ENCODE data around the gene CYTH1.
A peak's percentile ranks its signal among the peaks of the same experiment; 100 is the strongest.

The CYTH1 gene

DNA sequence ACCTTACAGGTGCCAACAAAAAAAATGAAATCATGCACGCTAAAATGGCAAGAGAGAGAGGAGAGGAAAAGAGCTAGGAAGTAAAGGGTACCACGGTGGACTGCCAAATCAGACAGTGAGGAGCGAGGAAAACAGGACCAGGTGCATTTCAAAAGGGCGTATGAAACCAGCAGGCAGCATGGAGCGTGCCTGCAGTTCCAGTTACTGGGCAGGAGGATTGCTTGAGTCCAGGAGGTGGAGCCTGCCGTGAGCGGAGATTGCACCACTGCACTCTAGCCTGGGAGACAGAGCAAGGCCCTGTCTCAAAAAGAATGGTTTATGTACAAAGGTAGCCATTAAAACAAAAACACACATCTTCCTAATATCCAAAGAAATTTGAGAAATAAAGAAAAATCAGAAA is 42.2 kb upstream of the CYTH1 start:
- ChIA-PET CTCF (no interaction called here), POLR2A (no interaction called here)
- Histone ChIP-seq H3K9me3 (ENCODE audit: control insufficient read depth, insufficient read depth, low read depth, low read length) (no peaks in the 10 kb centered on the region), H3K4me3 (ENCODE audit: low read depth, low read length) (no peak overlapping the region), H3K27ac (ENCODE audit: extremely low read depth, low read depth, low read length) (no peak overlapping the region), H3K4me1 (ENCODE audit: control insufficient read depth, insufficient read depth, low read length) (no peaks in the 10 kb centered on the region), H3K36me3 (ENCODE audit: control insufficient read depth in 2 of 2, insufficient read depth in 1 of 2, low read length in 2 of 2) (peaks cover 44 to 97% of the 10 kb centered on the region in 2 experiments)
- TF ChIP-seq, protein P1, sequence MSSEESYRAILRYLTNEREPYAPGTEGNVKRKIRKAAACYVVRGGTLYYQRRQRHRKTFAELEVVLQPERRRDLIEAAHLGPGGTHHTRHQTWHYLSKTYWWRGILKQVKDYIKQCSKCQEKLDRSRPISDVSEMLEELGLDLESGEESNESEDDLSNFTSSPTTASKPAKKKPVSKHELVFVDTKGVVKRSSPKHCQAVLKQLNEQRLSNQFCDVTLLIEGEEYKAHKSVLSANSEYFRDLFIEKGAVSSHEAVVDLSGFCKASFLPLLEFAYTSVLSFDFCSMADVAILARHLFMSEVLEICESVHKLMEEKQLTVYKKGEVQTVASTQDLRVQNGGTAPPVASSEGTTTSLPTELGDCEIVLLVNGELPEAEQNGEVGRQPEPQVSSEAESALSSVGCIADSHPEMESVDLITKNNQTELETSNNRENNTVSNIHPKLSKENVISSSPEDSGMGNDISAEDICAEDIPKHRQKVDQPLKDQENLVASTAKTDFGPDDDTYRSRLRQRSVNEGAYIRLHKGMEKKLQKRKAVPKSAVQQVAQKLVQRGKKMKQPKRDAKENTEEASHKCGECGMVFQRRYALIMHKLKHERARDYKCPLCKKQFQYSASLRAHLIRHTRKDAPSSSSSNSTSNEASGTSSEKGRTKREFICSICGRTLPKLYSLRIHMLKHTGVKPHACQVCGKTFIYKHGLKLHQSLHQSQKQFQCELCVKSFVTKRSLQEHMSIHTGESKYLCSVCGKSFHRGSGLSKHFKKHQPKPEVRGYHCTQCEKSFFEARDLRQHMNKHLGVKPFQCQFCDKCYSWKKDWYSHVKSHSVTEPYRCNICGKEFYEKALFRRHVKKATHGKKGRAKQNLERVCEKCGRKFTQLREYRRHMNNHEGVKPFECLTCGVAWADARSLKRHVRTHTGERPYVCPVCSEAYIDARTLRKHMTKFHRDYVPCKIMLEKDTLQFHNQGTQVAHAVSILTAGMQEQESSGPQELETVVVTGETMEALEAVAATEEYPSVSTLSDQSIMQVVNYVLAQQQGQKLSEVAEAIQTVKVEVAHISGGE (tag by site-specific recombination; conservative IDR thresholded peaks at IDR 0.05; ENCODE audit: low read depth): no peak
- TF ChIP-seq ZNF202 (tag by site-specific recombination; IDR thresholded peaks at IDR 0.05; ENCODE audit: borderline replicate concordance): no peak
- no peak for TF ChIP-seq ZBTB1 (tag by site-specific recombination; IDR thresholded peaks at IDR 0.05)

DNA sequence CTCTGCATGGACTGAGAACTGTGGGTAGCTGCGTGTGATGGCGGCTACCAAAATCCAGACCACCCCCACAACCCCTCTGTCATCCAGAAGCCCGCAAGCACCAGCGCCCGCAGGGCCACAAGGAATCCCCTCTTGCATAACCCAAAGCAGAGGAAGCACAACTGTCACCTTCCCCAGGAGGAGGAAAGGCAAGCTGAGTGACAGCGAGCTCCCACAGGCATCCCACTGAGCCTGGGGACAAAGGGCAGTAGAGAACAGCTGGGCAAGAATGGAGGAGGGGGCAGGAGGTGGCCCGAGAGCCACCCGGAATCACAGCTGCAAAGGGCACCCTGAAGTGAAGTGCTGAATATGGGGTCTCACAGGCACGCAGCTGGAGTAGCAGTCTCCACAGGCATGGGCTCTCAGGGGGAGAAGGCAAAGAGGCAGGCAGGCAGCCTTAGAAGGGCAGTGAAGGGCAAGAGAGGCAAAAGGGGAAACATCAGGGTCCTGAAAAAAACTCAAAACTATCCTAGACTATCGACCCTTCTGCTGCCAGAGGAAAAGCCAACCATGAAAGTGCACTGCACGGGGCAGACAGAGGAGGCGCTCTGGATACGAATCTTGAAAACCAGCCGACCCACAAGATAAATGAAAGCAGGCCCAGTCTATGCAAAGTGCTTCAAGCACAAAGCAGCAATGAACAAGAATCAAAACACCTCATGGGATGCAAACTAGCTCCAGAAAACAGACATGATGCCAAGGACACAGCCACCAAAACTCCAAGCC is 41.4 kb upstream of the CYTH1 start:
- H3K27ac ChIP-seq (ENCODE audit: extremely low read depth, low read depth, low read length): no peak overlapping the region
- TF ChIP-seq, protein P2, sequence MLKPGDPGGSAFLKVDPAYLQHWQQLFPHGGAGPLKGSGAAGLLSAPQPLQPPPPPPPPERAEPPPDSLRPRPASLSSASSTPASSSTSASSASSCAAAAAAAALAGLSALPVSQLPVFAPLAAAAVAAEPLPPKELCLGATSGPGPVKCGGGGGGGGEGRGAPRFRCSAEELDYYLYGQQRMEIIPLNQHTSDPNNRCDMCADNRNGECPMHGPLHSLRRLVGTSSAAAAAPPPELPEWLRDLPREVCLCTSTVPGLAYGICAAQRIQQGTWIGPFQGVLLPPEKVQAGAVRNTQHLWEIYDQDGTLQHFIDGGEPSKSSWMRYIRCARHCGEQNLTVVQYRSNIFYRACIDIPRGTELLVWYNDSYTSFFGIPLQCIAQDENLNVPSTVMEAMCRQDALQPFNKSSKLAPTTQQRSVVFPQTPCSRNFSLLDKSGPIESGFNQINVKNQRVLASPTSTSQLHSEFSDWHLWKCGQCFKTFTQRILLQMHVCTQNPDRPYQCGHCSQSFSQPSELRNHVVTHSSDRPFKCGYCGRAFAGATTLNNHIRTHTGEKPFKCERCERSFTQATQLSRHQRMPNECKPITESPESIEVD (tag by site-specific recombination; IDR thresholded peaks at IDR 0.05): no peak
- TF ChIP-seq ZIC2 (tag by site-specific recombination; IDR thresholded peaks at IDR 0.05): peak; percentile 93
- no peaks in the 10 kb centered on the region for H3K4me1 ChIP-seq (ENCODE audit: control insufficient read depth, insufficient read depth, low read length)
- ChIA-PET CTCF (interaction anchor here (0.6 kb wide), 1 partner anchor 8 kb away, joined by 3 read pairs; no protein-coding TSS in a partner anchor), POLR2A (no interaction called here)
- H3K36me3 ChIP-seq (ENCODE audit: control insufficient read depth in 2 of 2, insufficient read depth in 1 of 2, low read length in 2 of 2): peaks cover 52 to 97% of the 10 kb centered on the region in 2 experiments
- no peak overlapping the region for H3K4me3 ChIP-seq (ENCODE audit: low read depth, low read length)
- no peaks in the 10 kb centered on the region for H3K9me3 ChIP-seq (ENCODE audit: control insufficient read depth, insufficient read depth, low read depth, low read length)

DNA sequence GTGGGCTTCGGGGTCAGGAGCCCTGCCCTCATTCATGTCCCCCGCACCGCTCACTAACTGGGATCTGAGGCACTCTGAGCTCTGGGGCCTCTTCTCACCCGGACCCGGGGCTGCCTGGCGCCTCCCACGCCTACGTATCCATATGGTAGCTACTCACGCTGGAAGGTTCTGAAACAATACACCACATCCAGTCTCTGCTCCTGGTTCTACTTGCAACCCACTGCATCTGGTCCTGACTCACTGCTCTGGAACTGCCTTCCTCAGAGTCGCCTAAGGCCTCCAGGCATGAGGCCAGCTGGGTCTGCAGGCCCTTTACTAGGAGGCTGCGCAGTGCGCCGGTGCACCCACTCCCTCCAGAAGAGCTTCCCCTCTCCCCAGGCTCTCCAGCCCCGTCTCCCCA is 40.5 kb upstream of the CYTH1 start:
- peaks cover 55 to 97% of the 10 kb centered on the region in 2 experiments for H3K36me3 ChIP-seq (ENCODE audit: control insufficient read depth in 2 of 2, insufficient read depth in 1 of 2, low read length in 2 of 2)
- 0 out of 2 replicates have a peak, but pooled peaks have one; percentile 22 for TF ChIP-seq EGR2 (tag by site-specific recombination; IDR thresholded peaks at IDR 0.05; ENCODE audit: low read depth)
- TF ChIP-seq, protein P3, sequence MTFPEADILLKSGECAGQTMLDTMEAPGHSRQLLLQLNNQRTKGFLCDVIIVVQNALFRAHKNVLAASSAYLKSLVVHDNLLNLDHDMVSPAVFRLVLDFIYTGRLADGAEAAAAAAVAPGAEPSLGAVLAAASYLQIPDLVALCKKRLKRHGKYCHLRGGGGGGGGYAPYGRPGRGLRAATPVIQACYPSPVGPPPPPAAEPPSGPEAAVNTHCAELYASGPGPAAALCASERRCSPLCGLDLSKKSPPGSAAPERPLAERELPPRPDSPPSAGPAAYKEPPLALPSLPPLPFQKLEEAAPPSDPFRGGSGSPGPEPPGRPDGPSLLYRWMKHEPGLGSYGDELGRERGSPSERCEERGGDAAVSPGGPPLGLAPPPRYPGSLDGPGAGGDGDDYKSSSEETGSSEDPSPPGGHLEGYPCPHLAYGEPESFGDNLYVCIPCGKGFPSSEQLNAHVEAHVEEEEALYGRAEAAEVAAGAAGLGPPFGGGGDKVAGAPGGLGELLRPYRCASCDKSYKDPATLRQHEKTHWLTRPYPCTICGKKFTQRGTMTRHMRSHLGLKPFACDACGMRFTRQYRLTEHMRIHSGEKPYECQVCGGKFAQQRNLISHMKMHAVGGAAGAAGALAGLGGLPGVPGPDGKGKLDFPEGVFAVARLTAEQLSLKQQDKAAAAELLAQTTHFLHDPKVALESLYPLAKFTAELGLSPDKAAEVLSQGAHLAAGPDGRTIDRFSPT (tag by site-specific recombination; IDR thresholded peaks at IDR 0.05): no peak
- no peak overlapping the region for H3K27ac ChIP-seq (ENCODE audit: extremely low read depth, low read depth, low read length)
- no peaks in the 10 kb centered on the region for H3K4me1 ChIP-seq (ENCODE audit: control insufficient read depth, insufficient read depth, low read length)
- CTCF ChIA-PET: no interaction called here
- POLR2A ChIA-PET: no interaction called here
- H3K9me3 ChIP-seq (ENCODE audit: control insufficient read depth, insufficient read depth, low read depth, low read length): no peaks in the 10 kb centered on the region
- H3K4me3 ChIP-seq (ENCODE audit: low read depth, low read length): no peak overlapping the region

DNA sequence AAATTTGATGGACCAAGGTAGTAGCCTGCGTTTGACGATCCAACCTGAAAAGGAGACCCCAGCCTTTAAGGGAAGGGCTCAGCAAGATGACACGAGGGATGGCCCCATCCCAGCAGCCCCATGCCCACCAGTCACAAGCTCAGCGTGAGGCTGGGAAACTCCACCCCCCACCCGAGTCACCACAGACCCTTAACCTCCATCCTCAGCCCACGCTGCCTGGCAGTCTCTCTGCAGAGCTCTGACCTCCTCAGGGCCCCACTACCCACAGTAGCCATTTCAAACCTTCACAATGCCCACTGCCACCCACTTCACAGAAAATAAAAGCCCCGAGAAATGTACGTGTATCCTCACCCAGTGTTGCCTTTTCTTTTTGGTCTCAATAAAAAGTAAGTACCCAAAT is 39.9 kb upstream of the CYTH1 start:
- H3K36me3 ChIP-seq (ENCODE audit: control insufficient read depth in 2 of 2, insufficient read depth in 1 of 2, low read length in 2 of 2): peaks cover 58 to 97% of the 10 kb centered on the region in 2 experiments

More for the DNA sequence above, 39.9 kb upstream of the CYTH1 start:
- POLR2A ChIA-PET: interaction anchor here (0.6 kb wide), 1 partner anchor 125 kb away, joined by 5 read pairs; no protein-coding TSS in a partner anchor
- Histone ChIP-seq H3K27ac (ENCODE audit: extremely low read depth, low read depth, low read length) (no peak overlapping the region), H3K4me3 (ENCODE audit: low read depth, low read length) (no peak overlapping the region), H3K9me3 (ENCODE audit: control insufficient read depth, insufficient read depth, low read depth, low read length) (no peaks in the 10 kb centered on the region), H3K4me1 (ENCODE audit: control insufficient read depth, insufficient read depth, low read length) (no peaks in the 10 kb centered on the region)
- TF ChIP-seq EGR2 (tag by site-specific recombination; IDR thresholded peaks at IDR 0.05; ENCODE audit: low read depth): peak; percentile 71
- TF ChIP-seq, protein P4, sequence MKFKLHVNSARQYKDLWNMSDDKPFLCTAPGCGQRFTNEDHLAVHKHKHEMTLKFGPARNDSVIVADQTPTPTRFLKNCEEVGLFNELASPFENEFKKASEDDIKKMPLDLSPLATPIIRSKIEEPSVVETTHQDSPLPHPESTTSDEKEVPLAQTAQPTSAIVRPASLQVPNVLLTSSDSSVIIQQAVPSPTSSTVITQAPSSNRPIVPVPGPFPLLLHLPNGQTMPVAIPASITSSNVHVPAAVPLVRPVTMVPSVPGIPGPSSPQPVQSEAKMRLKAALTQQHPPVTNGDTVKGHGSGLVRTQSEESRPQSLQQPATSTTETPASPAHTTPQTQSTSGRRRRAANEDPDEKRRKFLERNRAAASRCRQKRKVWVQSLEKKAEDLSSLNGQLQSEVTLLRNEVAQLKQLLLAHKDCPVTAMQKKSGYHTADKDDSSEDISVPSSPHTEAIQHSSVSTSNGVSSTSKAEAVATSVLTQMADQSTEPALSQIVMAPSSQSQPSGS (tag by site-specific recombination; IDR thresholded peaks at IDR 0.05; ENCODE audit: low read depth): no peak
- TF ChIP-seq ZFHX2 (tag by site-specific recombination; conservative IDR thresholded peaks at IDR 0.05): peak; percentile 38; the same call in 1 of the 2 replicates
- CTCF ChIA-PET: no interaction called here

All from HEK293 (cell line).